SW 1271 (cell line): ENCODE measurements around the gene TCF12.

Experiments used
- DNase-seq, 2 experiments: peaks; one replicate each; lab custom pipeline; 2025; lab: John Stamatoyannopoulos, UW

TCF12 gene

DNA sequence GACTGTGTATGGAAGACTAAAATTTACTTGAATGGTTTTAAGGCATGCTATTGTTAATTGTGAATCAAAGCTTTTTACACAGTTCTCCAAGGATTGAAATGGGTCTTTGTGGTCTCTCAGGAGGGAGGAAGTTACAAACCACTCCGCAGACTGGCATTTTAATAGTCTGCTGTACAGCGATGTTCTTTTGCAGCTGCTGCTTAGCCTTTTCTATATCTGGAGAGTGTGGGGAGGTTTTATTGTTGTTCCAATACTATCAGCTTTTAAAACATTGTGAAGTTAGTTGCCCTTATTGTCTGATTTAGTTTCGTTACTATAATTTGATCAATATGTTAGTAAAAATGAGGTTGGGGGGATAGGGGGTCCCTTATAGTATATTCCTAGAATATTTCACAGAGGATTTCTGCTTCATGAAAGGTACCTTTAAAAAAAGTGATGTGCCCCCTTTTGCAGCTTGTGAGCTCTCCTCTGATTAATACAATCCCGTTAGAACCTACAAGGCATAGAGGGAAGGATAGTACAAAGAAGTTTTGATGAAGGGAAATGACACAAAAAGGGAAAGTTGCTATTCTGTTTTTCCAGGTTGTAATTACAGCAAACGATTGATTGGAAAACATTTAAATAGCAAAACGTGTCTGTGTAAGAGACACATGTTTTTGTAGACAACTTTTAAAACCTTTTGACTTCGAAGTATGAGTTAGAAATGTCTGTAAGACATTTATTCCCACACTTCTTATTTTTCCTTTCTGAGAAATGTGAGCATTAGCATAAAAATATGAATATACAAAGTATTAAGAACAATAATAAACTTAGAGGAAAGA lies 299.5 kb downstream of the TCF12 start:
- DNase-seq = no peak

DNA sequence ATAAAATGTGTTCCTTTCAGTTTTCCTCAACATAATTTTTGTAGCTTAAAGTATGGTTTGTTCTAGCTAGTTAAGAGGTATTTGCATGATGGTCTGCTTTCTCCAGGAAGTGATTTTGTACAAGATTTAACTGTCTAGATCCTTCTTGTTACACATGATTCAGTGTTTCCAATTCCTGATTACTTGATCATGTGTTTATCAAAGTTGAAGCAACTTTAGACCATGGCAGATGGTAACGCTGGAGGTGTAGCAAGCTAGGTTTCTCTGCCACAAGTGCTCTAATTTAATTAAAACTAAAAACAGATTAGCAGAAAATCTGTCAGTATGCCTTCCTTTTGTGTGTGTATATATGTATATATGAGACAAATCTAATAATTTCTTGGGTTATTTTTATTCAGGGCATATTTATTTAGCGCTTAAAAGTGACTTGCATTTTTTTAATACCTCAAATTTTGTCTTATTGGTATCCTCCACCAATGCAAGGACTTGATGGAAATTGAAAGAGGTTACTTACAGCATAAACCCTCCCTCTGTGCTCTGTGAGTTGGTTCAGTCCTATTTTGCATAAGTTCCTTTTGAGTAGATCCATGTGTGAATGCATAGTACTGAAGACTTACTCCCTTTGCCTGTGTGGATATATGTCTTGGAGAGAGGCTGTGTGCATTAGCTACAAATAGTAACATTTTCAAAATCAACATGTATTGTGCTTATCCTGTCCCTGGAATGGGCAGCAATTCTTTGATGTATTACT lies 300.6 kb downstream of the TCF12 start:
- no peak for DNase-seq

DNA sequence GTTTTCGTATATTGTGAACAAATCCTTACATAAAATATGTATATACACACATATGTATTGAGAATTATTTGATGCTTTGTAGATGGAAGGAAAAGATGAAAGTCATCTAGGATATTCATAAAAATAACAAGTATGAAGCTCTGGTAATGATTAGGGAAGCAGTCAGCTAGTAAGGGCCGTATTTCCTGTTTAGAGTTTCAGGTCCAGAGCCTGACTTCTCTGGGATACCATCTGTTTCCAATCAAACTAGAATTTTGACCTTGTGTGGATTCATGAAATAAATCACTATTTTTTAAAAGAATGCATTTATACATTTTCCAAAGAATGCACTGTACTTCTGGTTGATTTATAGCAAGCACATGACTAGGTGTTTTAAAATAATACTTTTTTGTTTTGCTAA lies 301.8 kb downstream of the TCF12 start:
- no peak for DNase-seq

DNA sequence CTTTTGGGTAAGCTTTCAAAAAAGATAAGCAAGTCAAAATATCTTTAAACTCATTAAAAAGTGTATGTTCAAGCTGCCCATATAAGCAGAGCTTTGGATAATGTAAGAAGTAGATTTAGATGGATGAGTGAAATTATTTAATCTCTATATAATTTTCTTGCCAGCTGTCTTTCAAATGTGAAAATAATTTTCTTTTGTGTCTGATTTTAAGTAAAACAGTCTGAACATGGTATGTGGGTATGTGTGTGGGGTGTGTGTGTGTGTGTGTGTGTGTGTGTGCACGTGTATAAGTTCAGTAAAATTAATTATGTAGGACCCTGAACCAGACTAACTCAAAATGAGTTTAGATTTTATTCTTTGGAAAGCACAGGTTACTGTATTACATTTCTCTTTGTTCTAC lies 302.7 kb downstream of the TCF12 start:
- DNase-seq = no peak

DNA sequence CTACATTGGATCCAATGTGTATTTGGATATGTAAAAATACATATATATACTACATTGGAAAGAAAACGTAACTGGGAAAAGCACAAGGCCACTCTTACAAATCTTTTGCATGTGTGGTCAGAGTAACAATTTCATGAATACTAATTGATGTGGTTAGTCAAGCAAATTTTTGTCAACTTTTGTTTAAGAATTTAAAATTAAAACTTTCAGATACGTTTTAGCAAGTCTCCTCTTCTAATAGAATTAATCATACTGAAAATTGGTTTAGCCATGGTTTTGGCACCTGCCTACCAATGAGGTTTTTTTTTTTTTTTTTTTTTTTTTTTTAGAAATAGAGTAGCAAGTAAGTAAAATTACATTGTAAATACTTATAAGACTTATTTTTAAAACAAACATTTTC lies 304.9 kb downstream of the TCF12 start:
- DNase-seq = no peak

DNA sequence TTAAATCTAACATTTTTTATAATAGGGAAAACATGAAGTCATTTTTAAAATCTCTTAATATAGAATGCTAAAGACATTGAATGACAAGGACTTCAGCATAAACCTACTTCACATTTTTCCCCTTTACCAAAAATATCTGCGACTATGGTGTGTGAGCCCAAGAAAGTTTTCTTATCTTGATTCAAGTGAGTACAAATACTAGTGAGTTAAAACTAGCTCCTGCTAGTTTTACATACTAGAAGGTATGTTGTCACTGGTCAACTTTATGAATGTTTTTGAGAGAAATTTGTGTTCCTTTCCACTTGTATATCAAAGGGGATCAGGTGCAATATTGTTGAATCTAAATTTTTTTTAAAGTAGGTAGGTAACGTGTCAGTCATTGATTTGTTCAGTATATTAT lies 305.4 kb downstream of the TCF12 start:
- no peak for DNase-seq

DNA sequence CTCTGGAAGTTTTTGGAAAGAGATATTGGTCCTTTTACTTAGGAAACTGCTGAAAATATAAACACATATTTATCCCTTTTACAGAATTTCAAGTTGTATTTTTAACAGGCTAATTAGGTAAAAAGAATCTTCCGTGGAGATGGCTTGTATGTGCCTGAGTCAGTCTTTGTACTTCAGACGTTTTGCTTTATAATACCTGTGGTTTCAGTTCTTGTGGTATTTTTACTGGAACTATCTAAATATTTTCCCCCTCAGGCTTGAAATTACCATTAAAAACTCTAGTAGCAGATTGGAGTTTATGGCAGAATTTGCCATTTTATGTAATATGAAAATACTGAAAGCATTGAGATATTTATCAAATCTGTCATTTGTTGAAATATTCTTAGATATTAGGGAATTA lies 306.2 kb downstream of the TCF12 start:
- DNase-seq = no peak

DNA sequence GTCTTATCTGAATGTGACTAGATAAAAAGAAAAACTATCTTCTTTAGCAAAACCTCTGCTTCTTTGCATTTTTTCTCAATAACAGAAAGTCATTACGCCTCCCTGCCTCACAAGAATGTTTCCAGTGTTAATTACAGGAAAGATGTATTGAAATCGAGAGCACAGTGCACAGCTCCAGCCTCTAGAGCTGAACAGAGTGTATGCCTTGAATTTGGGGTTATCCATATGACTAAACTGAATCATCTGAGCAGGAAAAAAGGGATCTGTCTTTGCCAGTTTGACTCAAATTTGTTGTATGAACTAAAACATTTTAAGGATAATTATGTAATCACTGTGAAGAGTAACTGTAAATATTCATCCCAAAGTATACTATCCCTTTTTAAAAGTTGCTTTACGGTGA lies 308.7 kb downstream of the TCF12 start:
- DNase-seq = no peak

DNA sequence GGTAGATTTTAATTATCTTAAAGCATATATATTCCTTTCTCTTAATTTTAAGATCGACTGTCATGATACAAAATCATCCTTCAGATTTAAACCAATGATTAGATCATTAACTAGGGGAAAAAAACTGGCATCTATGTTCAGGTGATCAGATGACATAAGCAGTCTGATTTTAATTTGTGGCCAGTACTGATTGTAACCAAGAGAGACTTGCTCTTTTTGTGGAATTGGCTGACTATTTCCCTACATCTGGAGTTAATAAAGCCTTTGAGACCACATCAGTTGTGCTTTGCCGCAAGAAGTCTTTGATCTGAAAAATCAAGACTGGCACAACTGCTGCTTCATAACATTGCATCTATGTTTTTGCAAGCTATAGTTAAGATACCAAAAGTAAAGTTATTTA lies 309.5 kb downstream of the TCF12 start:
- DNase-seq = no peak

DNA sequence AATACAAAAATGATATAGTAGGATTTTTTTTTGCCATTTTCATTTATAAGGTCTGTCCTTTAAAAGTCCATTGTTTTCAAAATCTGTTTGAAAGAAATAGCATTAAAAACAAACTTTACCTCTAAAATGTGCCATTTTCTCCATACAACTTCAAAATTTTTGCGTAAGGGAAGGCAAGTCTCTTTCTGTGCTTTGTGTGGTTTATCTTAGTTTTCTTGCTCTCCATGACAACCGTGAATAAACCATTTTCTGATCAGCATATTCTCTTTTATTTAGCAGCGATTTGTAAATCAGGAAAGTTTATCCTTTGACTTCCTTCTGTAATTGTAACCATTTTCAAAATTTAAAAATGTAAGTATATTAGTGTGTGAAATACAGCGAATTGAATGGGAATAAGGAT lies 310.0 kb downstream of the TCF12 start:
- no peak for DNase-seq

DNA sequence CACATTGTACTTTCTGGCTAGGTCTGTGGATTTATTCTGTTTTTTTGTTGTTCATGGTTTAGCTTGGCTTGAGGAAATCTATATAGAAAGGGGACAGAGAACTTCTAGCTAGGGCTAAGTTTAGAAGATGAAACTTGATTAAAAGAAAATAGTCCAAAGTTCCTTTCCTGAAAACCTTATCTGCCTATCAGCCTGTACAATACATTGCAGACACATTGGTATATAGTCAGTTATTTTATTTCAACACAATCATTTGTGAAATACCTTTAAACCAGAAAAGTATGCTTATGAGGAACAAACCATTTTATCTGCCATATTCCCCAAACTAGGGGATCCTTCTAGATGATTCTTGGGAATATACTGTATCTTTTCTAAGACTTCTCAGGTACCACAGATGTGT lies 310.6 kb downstream of the TCF12 start:
- DNase-seq = no peak

DNA sequence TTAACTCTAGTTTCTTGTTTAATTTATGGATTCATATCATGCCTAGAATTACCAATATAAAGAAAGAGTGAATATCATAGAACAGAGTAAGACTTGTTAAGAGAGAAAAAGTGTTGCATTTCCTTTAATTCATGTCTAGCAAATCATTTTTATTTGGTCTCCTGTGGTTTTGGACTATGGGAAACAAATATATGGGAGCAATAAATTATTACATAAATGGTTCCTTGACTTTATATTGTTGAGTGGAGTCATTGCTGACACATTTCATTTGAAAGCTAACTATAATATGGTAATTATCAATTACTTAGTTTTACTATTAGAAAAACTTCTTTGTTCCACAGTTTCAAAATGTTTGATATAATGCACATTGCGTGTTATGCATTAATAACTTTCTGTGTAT lies 313.1 kb downstream of the TCF12 start:
- no peak for DNase-seq

DNA sequence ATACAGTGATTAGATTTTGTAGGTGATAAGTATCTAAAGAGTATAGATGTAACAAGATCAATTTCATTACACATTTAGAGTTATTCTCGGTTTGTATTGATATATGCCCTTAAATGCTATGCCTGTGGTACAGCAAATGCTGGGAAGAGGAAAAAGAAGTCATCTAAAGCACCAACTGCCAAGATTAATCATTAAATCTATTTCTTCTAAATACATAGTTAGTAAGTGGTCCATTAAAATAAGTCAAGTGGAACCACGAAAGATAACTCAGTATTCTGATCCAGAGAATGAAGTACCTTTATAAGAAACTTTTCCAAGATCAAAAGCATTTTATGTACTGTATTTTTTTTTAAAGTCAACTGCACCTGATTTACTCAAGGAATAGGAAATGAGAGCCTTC lies 315.7 kb downstream of the TCF12 start:
- no peak for DNase-seq

DNA sequence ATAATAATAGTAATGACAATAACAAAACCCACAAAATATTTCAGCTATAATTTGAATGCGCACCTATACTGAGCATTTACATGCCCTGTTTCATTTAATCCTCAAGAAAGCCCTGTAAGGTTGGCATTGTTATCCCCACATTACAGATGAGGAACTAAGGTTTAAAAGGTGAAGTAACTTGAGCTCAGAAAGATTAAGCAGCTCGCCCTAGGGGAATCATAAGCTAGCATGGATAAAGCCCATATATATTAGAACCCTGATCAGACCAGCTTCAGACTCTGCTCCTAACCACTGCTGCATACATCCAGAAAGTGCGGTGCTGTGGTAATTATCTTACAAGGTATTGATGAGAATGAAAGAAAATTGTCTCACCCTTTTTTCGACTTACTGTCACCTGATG lies 316.7 kb downstream of the TCF12 start:
- no peak for DNase-seq

DNA sequence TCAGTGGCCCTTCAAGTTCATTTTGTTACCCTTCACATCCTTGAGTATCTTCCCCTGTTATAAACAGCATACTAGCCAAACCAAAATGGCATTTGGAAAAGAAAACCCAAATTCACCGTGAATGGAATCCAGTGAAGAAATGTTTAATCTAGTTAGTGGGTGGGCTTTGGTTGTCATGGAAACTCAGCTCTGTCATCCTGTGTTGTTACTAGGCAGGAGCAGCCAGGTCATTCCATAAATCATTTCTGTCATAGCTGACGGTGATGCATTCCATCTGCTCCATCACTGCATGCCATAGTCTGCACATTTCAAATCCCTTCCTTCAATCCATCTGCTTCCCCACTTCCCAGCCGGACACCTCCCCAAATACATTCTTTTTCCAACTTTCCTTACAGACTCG lies 317.4 kb downstream of the TCF12 start:
- DNase-seq = peak in 1 of 2 experiments; percentile 22

DNA sequence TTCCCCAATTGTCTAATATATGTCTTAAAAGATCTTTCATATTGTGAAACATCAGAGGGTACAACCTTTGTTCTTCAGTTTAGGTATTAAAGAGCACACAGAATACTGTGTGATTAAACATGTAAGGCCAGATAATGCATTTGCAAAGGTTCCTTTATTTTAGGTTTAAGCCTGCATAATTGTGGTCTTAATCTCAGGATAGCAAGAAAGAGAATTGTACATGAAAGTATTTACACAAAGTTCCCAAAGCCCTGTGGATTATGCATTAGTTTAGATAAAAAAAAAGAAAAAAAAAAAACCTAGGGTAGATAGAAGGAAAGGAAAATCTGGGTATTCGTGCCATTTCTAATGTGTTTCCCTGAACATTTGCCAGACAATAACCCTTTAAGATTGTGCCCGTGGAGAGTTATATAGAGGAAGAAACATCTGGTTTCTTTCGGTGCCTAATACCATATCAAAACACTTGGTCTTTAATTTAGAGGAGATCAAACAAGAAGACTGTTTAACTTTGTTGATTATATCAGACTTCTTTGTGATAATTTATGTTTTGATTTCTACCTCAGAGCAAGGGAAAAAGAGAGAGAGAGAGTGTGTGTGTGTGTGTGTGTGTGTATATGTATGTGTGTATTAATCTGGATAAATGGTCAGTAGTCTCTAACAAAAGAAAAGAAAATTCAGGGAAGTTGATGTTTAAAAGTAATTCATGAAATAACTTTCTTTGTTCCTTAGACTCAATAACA lies 318.3 kb downstream of the TCF12 start:
- DNase-seq = no peak

DNA sequence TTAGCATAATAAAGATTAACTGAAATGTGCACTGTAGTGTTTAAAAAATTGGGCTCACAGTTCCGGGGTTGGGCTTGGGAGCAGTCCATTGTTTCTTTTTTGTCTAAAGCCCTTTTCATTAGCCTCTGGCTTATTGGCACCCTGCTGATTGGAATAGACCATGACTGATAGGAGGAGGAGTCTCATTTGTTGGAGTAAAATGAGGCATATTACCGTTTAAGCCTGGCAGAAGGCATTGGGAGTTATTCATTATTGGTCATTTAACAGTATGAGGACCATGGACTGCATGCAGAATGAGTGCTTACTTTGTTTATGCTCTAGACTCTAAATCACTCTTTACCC lies 318.8 kb downstream of the TCF12 start:
- DNase-seq = no peak

DNA sequence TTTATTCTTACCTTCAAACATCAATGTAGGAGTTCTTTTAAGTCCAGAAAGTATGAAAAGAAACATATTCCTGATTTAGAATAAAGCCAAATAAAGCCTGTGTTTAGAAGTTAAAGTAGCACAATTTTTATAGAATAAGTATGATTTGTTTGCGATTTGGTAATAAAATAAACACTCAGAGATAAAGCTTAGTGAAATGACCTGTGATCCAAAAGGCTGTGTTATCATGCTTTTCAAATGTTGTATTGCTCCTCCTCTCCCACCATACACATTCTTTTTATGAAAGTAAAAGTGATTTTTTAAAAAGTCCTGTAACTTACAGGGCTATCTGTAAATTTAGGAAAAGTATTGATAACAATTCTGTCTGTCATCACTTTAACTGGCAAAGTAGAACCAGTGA lies 319.2 kb downstream of the TCF12 start:
- DNase-seq = no peak

DNA sequence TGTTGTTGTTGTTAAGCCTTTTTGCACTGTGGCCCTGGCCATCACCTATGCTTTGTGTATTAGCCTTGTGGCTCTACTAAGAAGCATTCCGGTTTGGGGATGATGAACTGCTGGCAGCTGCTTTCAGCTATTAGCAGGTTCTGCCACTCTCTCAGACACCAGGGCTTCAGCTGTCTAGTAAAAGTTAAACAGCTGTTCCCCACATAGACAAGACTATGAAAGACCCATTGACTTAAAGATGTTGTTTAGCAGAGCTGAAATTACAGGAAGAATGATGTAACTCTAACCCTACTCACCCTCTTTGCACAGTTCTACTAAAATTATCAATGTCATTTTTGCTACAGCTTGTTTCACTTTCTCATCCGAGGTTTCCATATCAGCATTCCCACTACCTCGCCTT lies 326.7 kb downstream of the TCF12 start:
- DNase-seq = no peak

DNA sequence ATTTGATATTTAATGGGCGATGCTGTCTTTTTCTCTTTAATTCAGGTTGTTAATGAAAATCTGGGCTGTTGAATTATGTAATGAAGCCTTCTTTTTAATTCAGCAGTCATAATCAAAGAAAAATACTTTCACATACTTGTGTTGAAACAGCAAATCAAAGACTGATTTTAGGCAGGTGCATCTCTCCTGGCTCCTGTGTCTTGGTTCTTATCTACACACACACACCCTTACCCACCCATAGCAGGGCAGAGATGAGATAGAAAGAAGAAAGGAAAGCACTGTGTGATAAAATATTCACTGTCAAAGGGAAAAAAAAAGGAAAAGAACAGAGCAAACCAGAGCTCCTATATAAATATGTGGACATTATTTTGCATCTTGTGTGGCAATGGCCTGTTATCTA lies 327.3 kb downstream of the TCF12 start:
- DNase-seq = no peak

DNA sequence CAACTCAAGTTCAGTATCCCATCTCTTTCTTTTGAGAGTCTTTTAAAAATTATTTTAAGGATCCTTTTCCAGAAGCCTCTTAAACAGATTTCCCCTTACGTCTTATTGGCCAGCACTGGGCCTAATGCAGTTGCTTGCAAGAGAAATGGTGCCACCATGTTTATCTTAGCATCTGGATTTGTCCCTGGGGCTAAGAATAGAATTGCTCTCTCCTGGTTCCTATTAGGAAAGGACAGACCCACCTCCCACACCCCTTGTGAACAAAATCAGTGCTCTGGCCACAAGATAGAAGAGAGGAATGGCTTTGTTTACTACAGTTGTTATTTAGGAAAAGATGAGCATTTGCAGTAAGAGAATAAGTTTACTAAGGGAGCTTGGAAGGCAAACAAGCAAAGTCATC lies 329.6 kb downstream of the TCF12 start:
- DNase-seq = no peak

DNA sequence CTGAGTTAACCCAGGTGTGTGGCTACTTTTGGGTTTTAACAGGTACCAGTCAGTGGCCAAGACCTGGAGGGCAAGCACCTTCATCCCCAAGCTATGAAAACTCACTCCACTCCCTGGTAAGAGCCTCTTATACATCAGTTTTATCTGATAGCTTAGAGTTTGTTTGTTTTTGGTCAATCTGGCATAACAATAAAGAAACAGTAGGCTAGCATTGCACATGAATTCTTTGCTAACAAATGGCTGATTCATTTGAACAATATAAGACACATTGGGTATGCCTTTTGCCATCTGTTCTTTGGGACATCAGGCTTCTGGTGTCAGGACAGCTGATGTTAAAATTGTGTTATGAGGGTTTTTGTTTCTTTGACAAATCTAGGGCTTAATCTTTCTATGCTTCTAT lies 332.9 kb downstream of the TCF12 start:
- no peak for DNase-seq

DNA sequence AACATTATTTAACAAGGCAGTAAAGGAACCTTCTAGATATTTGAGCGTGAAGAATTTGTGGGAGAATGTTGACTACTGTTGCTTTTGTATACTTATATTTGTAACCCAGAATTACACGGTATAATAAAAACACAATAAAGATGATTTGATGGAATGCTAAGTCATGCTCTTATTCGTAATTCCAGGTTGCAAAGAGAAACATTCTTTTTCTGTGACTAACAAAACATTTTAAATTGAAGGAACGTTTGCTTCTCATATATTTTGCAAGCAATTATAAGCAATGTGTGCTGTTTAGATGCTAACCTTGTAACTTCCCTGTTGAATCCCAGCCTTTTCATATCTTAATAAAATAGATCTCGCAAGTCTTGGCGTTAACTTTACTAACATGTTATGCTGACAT lies 333.5 kb downstream of the TCF12 start:
- DNase-seq = no peak
